NCI-H128 (cell line): ENCODE results near the gene CD274.
"Not testable (repeated sequence)": the region's sequence is repeated elsewhere in the genome, so short reads cannot be mapped to it uniquely, and the experiment has no call there.

ENCODE experiments used
- DNase-seq: peaks from one replicate; lab custom pipeline; 2025; ENCODE audit not compliant: unreplicated experiment; lab: John Stamatoyannopoulos, UW

Gene CD274

DNA sequence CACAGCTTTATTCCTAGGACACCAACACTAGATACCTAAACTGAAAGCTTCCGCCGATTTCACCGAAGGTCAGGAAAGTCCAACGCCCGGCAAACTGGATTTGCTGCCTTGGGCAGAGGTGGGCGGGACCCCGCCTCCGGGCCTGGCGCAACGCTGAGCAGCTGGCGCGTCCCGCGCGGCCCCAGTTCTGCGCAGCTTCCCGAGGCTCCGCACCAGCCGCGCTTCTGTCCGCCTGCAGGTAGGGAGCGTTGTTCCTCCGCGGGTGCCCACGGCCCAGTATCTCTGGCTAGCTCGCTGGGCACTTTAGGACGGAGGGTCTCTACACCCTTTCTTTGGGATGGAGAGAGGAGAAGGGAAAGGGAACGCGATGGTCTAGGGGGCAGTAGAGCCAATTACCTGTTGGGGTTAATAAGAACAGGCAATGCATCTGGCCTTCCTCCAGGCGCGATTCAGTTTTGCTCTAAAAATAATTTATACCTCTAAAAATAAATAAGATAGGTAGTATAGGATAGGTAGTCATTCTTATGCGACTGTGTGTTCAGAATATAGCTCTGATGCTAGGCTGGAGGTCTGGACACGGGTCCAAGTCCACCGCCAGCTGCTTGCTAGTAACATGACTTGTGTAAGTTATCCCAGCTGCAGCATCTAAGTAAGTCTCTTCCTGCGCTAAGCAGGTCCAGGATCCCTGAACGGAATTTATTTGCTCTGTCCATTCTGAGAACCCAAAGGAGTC is at the start of gene CD274:
TSS of gene CD274 (plus strand) at position 184 of the 733 bp plus-strand sequence. CDS start 5,572 bp downstream, outside the sequence.
- DNase-seq, result peak; percentile 58

DNA sequence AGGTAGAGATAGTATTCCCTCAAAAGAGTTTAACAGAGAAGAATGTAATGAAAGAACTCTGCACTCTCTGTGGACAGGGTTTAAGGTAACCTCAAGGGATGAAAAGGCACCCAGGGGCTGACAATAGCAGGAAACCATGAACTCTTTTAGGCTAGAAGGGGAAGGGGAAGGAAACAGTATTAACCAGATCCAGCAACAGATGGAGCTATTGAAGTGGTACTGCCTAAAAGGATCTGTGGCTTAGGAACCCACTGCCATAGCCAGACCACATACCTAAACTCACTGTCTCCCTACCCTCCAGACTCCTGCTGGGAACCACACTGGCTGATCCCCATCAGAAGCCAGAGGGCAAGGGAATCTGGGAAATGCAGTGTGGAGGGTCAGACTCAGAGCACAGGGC is 48.1 kb upstream of the CD274 start:
- no peak for DNase-seq

DNA sequence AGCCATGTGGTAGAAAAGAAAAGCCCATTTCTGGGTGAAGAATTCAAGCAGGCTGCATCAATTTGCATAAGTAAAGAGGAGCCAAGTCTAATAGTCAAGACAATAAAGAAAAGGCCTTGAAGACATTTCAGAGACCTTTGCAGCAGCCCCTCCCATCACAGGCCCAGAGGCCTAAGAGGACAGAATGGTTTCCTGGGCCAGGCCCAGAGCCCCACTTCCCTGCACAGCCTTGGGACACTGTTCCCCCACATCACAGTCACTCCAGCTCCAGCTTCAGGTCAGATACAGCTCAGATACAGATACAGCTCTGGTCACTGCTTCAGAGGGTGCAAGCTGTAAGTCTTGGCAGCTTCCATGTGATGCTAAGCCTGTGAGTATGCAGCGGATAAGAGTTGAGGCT is 41.7 kb upstream of the CD274 start:
- DNase-seq, result no peak

DNA sequence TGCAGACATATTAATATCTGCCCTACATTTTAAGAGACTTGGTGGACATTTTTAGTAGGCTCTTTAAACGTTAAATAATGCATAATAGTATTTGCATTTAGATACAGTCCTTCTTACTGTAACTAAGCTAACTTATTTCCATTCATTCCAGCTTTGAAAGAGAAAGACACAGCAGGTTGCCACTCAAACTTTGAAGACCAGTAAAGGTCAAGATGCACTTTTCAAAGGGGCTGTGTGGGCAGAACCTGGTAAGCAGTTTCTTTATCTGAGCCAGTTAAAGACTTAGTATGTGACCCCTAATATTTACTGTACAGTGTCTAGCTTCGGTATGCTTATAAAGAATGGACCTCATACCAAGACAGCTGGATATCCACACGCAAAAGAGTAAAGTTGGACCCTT is 33.4 kb upstream of the CD274 start:
- DNase-seq, result no peak

DNA sequence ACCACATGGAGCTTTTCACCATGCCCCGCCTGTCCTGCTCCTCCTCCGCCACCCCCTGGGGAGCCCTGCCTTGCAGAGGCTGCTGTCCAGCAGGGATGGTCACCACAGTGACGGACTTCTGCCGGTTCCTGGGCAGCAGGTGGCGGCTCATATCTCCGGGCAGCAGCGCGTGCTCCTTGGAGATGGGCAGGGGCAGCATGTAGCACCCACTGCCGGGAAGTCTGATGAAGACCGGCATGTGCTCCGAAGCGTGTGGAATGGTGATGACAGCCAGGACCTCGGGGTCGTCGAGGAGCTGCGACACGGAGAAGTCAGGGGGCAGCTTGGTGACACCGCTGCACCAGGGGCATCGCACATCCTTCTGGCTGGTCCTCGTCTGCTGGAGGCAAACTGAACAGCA is 31.9 kb upstream of the CD274 start:
- DNase-seq, result no peak

DNA sequence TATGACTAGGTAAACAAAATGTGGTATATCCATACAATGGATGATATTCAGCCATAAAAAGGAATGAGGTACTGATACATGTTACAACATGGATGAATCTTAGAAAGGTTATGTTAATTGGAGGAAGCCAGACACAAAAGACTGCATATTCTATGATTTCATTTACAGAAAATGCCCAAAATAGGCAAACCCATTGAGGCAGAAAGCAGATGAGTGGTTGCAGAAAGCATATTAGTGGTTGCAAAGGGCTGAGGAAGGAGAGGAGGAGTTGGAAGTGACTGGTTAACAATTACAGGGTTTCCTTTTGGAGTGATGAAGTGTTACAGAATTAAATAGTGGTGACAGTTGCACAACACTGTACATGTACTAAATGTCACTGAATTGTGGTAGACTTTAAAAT is 30.4 kb upstream of the CD274 start:
- DNase-seq, result no peak

DNA sequence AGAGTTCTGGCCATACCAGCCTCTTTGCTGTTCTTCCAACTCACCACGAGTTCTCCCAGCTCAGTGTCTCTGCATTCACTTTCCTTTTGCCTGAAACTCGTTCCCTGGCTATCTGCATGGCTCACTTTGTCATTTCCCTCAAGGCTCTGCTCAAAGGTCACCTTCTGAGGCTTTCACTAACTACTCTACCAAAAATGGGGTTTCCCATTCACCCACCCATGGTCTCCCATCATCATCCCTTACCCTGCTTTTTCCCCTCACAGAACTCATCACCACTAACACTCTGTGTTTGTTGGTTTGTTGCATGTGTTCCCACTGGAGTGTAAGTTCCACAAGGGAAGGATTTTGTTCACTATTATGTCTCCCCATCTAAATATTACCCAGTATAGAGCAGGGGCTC is 29.2 kb upstream of the CD274 start:
- no peak for DNase-seq

DNA sequence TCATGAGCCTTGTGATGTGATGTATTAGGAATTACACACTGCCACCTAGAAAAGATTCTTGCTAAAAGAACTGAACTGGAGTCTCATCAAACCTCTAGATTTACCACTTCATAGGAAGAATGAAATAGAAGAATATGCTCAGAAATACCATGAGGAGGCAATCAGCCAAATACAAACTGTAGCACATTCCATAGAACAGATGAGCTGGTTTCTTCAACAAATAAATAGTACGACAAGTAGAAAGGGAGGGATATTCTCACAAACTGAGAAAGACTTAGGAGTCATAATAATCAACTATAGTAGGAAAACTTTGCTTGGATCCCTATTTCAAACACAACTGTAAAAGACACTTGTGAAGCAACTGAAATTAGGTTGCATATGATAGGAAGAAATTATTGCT is 28.1 kb upstream of the CD274 start:
- DNase-seq, result no peak

DNA sequence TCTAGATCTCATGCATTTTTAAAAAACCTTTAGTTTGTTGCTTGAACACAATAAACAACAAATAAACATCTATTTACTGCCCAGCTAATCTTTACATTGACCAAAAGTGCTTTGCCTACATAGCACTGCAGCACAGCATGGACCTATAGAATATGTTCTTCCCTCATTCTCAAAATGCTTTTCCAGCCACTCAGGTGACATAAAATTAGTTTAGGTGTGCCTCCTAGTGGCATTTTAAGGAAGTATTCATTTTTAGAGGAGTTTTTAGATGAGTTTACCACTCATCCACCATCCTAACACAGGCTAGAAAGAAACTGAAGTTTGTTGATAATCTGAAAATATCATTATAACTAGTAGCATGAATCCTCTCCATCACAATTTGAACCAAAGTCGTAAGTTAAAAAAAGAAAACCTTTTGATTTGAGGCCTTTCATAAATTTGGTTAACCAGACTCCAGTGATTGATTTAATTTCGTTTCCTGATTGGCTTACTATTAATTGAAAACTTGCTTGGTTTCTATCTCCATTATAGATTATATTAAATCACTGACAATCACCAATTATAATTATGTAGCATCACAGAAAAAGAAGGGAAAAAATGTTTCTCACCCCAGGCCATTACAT is 25.2 kb upstream of the CD274 start:
- DNase-seq, result no peak

DNA sequence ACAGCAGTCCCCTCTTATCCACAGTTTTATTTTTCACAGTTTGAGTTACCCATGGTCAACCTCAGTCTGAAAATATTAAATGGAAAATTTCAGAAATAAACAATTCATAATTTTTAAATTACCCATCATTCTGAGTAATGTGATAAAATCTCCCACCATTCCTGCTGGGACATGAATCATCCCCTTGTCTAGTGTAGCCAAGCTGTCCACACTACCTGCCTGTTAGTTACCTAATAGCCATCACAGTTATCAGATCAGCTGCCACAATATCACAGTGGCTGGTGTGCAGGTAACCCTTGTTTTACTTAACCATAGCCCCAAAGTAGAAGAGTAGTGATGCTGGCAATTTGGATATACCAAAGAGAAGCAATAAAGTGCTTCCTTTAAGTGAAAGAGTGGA is 23.3 kb upstream of the CD274 start:
- no peak for DNase-seq

DNA sequence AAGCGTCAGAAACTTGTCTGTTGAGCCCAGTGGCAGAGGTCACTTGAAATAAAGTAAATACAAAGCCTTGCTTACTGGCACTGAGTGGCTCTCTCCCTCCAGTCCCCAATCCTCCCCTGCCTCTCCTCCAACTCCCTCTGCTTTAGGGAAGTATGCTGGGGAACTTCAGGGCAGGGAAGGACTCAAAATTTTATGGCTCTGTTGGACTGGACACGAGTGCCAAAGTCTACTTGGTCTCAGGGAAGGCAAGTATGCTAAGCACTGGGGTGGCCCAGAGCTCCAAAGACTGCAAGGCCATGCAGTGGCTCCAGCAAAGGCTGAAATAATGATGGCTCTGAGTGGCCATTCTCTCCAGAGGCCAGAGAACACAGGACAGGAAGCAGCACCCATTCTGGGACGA is 22.2 kb upstream of the CD274 start:
- DNase-seq, result no peak

DNA sequence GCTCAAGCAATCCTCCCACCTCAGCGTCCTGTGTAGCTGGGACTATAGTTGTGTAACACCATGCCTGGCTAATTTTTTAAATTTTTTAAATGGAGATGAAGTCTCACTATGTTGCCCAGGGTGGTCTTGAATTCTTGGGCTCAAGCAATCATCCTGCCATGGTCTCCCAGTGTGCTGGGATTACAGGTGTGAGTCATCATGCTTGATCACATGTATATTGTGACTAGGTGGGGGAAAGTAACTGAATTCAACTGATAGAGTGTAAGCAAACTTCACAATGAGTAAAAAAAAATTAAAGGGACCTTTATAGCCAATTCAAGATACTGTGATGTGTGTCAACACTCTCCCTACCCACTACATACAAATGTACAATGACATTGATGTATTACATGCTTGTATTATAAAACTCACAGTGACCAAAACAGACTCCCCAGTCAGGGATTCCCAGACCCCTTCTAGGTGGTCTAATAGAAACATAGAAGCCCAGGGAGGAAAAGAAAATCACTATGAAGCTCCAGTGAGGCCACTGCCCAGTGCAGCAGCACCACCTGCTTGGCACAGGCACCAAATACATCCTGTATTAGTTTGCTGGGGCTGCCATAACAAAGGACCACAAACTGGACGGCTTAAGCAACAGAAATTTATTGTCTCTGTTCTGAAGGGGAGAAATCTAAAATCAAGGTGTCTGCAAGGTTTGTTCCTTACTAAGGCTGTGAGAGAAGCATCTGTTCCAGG is 21.4 kb upstream of the CD274 start:
- no peak for DNase-seq

DNA sequence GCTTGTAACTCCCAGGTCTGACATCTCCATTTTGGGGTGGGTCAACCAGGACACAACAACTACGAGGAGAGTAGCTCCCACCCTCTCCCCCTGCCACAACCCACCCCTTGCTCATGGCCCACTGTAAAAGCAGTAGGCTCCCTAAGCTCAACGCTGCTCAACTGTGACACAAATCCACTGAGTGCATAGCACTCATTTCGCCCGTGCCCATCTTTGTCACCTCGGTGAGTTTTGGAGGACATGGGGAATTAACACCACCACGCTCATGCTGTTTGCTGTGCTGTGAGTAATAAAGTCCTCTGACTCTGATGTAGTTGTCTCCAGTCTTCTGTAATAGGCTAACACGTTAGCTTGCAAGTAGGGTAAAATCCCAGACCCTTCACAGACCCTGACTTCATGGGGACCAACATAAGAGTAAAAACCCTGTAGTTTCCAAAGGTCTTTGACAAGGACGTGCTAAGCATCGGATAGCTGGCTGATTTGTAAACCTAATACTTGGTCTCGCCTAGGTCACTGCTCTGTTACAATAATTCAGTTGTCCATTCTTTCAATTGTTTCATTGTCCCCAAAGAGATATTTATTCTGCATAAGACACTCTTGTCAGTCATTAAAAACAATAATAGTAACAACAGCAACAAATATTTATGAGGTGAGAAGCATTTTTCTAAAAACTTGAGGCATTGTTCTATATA is 20.3 kb upstream of the CD274 start:
- no peak for DNase-seq

DNA sequence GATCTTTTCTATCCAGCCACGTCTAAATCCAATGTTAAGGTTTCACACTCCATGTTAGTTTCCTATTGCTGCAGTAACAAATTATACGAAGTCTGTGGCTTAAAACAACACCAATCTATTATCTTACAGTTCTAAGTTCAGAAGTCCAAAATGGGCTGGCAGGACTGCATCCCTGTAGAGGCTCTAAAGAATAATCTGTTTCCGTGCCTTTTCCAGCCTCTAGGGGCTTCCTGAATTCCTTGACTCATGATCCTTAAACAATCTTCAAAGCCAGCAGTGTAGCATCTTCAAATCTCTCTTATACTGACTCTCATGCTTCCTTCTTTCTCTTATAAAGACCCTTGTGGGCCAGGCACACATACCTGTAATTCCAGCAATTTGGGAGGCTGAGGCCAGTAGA is 19.4 kb upstream of the CD274 start:
- DNase-seq, result no peak

DNA sequence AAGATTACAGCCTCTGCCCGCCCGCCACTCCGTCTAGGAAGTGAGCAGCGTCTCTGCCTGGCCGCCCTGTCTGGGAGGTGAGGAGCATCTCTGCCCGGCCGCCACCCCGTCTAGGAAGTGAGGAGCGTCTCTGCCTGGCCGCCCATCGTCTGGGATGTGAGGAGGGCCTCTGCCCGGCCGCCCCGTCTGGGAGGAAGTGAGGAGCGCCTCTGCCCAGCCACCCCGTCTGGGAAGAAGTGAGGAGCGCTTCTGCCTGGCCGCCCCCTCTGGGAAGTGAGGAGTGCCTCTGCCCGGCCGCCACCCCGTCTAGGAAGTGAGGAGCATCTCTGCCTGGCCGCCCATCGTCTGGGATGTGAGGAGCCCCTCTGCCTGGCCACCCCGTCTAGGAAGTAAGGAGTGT is 17.5 kb upstream of the CD274 start:
- DNase-seq, result not testable (repeated sequence)

DNA sequence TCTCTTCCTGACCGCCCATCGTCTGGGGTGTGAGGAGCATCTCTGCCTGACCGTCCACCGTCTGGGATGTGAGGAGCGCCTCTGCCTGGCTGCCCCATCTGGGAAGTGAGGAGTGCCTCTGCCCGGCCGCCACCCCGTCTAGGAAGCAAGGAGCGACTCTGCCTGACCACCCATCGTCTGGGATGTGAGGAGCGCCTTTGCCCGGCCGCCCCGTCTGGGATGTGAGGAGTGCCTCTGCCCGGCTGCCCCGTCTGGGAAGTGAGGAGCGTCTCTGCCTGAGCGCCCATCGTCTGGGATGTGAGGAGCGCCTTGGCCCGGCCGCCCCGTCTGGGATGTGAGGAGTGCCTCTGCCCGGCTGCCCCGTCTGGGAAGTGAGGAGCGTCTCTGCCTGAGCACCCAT is 17.0 kb upstream of the CD274 start:
- not testable (repeated sequence) for DNase-seq

DNA sequence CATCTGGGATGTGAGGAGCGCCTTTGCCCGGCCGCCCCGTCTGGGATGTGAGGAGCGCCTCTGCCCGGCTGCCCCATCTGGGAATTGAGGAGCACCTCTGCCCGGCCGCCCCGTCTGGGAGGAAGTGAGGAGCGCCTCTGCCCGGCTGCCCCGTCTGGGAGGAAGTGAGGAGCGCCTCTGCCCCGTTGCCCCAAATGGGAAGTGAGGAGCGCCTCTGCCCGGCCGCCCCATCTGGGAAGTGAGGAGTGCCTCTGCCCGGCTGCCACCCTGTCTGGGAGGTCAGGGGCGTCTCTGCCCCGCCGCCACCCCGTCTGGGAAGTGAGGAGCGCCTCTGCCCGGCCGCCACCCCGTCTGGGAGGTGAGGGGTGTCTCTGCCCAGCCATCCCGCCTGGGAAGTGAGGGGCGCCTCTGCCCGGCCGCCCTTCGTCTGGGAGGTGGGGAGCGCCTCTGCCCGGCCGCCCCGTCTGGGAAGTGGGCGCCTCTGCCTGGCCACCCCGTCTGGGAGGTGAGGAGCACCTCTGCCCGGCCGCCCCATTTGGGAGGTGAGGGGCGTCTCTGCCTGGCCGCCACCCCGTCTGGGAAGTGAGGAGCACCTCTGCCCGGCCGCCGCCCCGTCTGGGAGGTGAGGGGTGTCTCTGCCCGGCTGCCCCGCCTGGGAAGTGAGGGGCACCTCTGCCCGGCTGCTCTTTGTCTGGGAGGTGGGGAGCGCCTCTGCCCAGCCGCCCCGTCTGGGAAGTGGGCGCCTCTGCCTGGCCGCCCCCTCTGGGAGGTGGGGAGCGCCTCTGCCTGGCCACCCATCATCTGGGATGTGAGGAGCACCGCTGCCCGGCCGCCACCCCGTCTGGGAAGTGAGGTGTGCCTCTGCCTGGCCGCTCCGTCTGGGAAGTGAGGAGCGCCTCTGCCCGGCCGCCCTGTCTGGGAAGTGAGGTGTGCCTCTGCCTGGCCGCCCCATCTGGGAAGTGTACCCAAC is 16.2 kb upstream of the CD274 start:
- not testable (repeated sequence) for DNase-seq

DNA sequence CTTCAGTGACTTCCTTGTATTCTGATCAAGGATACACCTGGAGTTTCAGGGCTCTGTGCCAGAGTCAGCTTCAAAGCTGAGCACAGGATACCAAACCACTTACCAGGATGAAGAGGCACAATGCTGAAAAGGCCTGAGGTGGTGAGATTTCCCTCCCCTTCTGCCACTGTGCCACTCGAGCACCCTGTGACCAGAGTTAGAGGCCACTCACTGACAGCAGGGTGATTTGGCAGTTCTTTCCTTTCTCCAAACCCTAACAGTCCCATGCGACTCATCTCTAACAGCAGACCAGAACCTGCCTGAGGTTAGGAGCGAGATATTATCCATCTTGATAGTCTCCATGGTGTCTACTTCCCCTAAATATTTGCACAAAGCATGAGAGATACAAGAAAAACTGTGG is 14.4 kb upstream of the CD274 start:
- DNase-seq, result no peak

DNA sequence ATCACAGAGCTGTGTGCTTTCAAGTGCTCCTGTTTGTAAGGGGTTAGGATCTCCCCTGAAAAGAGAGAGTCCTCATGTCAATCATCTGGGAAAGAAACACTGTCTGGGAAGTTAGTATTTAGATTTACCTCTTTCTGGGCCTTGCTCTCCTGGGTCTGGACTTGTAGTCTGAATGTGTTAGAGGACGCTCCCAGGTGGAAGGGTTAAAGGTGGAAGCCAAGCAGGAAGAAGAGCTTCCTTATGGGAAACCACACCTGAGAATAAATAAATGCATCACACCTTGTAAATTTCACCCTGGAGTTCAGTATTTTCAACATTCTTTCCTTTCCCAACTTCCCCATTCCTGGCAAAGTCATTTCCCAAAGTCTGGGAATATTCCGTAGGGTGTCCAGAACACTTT is 13.9 kb upstream of the CD274 start:
- no peak for DNase-seq
